H1 (cell line): ENCODE results near the gene PAQR8. TPM values are rescaled to one million over a fixed set of nuclear protein-coding genes. Genes with fewer than 3 reads are reported as not detected.

Experiments used
- RNF2 ChIP-seq: fragments of 200-900, 300-1000 bp; sonication (generic); IDR thresholded peaks from 2 replicates; pipeline ENCODE4 v1.7.1; 2016; ENCODE audit warnings: borderline replicate concordance, low read depth, mild to moderate bottlenecking, antibody characterized with exemption, low read length; ENCODE audit not compliant: poor library complexity, severe bottlenecking; ENCODE audit errors: missing control alignments
- polyA plus RNA-seq, 7 experiments: library from polyadenylated mRNA; depleted of rRNA in 3 of 7; stranded (reverse) in 5 of 7; unstranded in 2 of 7; fragments of >200 nt in 5 of 7; fragments of 200-250 nt in 2 of 7; gene quantifications; 1 replicate in 5 of 7; 2 replicates in 1 of 7; 4 replicates in 1 of 7; pipeline versions ENCODE4 v1.2.1 to v1.2.3, GENCODE V29; 2011 to 2013; ENCODE audit warnings: missing spikeins in 2 of 7, mixed read lengths in 2 of 7
- total RNA-seq: library from RNA; stranded (reverse); fragmentation: NEBNext Ultra II Directional; extraction: Animal tissue kit (Norgen Biotek cat#: 25700); gene quantifications from 2 replicates; pipeline ENCODE4 v1.2.1, GENCODE V29; 2021

Gene PAQR8
- total and polyA plus RNA-seq, 2 of the 8 experiments (the other 6 are each of a cell fraction or from before 2014, with no cell fraction given) = 7.6 to 9.6 TPM

DNA sequence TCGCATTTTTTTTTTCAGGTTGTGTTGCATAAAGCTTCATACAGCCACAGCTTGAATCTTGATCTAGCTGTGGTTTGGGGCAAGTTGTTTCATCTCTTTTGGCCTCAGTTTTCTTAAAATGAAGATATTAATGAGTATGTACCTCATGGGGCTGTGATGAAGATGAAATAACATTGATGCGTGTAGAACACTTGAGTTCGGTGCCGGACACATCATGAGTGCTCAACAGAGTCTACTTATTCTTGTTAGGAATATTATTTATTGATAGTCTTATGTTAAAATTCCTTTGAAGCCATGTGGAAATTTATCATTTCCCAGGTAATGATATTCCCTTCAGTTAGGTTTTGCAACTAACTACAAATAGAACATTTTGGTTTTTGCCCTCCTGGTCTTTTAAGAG lies 3.4 kb downstream of the PAQR8 start (continued):
- no peak for TF ChIP-seq RNF2
